IMR-90 (cell line): ENCODE data around the gene SPRED2. TPM values are rescaled to one million over a fixed set of nuclear protein-coding genes. Genes with fewer than 3 reads are reported as not detected.
A peak's percentile ranks its signal among the peaks of the same experiment; 100 is the strongest.

ENCODE experiments used
- ATAC-seq: fragments of 200-7000 bp; cut with Tn5 transposase; 2 replicates; pipeline ENCODE4 v1.9.1; 2020; ENCODE audit warnings: low read depth, mild to moderate bottlenecking, moderate library complexity
- BruUV-seq: library from RNA; stranded (reverse); fragments of 400-500 nt; replicated peaks from 2 replicates; lab custom pipeline; 2021; lab: Mats Ljungman, UMichigan
- CTCF ChIA-PET: fragments of 300-600 bp; formaldehyde crosslinking; extraction: SDS; loops from one replicate; lab custom pipeline; 2021; ENCODE audit warnings: antibody characterized with exemption; lab: Yijun Ruan, JAX
- POLR2A ChIA-PET: fragments of 300-600 bp; sonication (Branson Sonifier 250); formaldehyde crosslinking; loops from one replicate; lab custom pipeline; 2022; ENCODE audit warnings: antibody characterized with exemption; ENCODE audit not compliant: unreplicated experiment; lab: Charles Lee
- DNase-seq: peaks from one replicate; pipeline ENCODE4 v3.0.0; 2013
- H2AFZ ChIP-seq: replicated peaks from 2 replicates; pipeline ENCODE3; 2013; ENCODE audit warnings: low read length, mild to moderate bottlenecking; ENCODE audit not compliant: poor library complexity
- H2AK5ac ChIP-seq: 2 replicates; pipeline ENCODE4 v1.6.1; 2013; ENCODE audit warnings: low read depth, low read length, inconsistent platforms
- H2AK9ac ChIP-seq: replicated peaks from 2 replicates; pipeline ENCODE3; 2013; ENCODE audit warnings: mild to moderate bottlenecking, low read depth, low read length, moderate library complexity; ENCODE audit not compliant: poor library complexity
- H2BK120ac ChIP-seq: 2 replicates; pipeline ENCODE4 v1.6.1; 2013; ENCODE audit warnings: low read depth, low read length, inconsistent platforms
- H2BK15ac ChIP-seq: 3 replicates; pipeline ENCODE4 v1.6.1; 2013; ENCODE audit warnings: low read depth, low read length, inconsistent platforms
- H2BK20ac ChIP-seq: 2 replicates; pipeline ENCODE4 v1.6.1; 2013; ENCODE audit warnings: low read depth, mild to moderate bottlenecking, inconsistent platforms, low read length, moderate library complexity
- H2BK5ac ChIP-seq: 2 replicates; pipeline ENCODE4 v1.6.1; 2013; ENCODE audit warnings: mild to moderate bottlenecking, low read depth, low read length, inconsistent platforms; ENCODE audit not compliant: poor library complexity, severe bottlenecking
- H3K14ac ChIP-seq: replicated peaks from 2 replicates; pipeline ENCODE4 v1.6.1; 2013; ENCODE audit warnings: low read depth, low read length, inconsistent platforms
- H3K18ac ChIP-seq: 2 replicates; pipeline ENCODE4 v1.6.1; 2013; ENCODE audit warnings: low read depth, low read length, control low read depth
- H3K23ac ChIP-seq: 2 replicates; pipeline ENCODE4 v1.6.1; 2013; ENCODE audit warnings: low read depth, low read length, inconsistent platforms
- H3K27ac ChIP-seq: 2 replicates; pipeline ENCODE4 v1.5.1; 2013; ENCODE audit warnings: mild to moderate bottlenecking, control low read depth, low read length; ENCODE audit not compliant: insufficient read depth
- H3K27me3 ChIP-seq: 2 replicates; pipeline ENCODE4 v1.6.1; 2013; ENCODE audit warnings: low read length; ENCODE audit not compliant: control insufficient read depth, insufficient read depth
- H3K36me3 ChIP-seq: 2 replicates; pipeline ENCODE4 v1.6.1; 2013; ENCODE audit warnings: low read length, mixed read lengths; ENCODE audit not compliant: control insufficient read depth, insufficient read depth
- H3K4ac ChIP-seq: 2 replicates; pipeline ENCODE4 v1.6.1; 2013; ENCODE audit warnings: low read depth, low read length, inconsistent platforms
- H3K4me1 ChIP-seq: 2 replicates; pipeline ENCODE4 v1.6.1; 2013; ENCODE audit warnings: low read length, mixed read lengths; ENCODE audit not compliant: control insufficient read depth, insufficient read depth
- H3K4me2 ChIP-seq: 2 replicates; pipeline ENCODE4 v1.6.1; 2013; ENCODE audit warnings: low read depth, mild to moderate bottlenecking, control low read depth, low read length, moderate library complexity
- H3K4me3 ChIP-seq: 2 replicates; pipeline ENCODE4 v1.5.1; 2013; ENCODE audit warnings: low read depth, mild to moderate bottlenecking, control low read depth, low read length, moderate library complexity; ENCODE audit not compliant: insufficient read depth
- H3K56ac ChIP-seq: 2 replicates; pipeline ENCODE4 v1.6.1; 2013; ENCODE audit warnings: low read length, inconsistent platforms; ENCODE audit not compliant: insufficient read depth; ENCODE audit errors: extremely low read depth
- H3K79me1 ChIP-seq, 2 experiments: 2 replicates each; pipeline ENCODE4 v1.6.1; 2013; ENCODE audit warnings: low read length in 2 of 2, inconsistent platforms in 1 of 2, low read depth in 1 of 2
- H3K9ac ChIP-seq: 2 replicates; pipeline ENCODE4 v1.6.1; 2013; ENCODE audit warnings: low read depth, low read length, control low read depth
- H3K9me1 ChIP-seq: 2 replicates; pipeline ENCODE4 v1.6.1; 2013; ENCODE audit warnings: low read length, inconsistent platforms; ENCODE audit not compliant: insufficient read depth
- H3K9me3 ChIP-seq: 2 replicates; pipeline ENCODE4 v1.6.1; 2013; ENCODE audit warnings: low read length; ENCODE audit not compliant: control insufficient read depth, insufficient read depth
- H4K20me1 ChIP-seq: 2 replicates; pipeline ENCODE4 v1.6.1; 2013; ENCODE audit warnings: low read length, inconsistent platforms; ENCODE audit not compliant: insufficient read depth
- H4K5ac ChIP-seq: 2 replicates; pipeline ENCODE4 v1.6.1; 2013; ENCODE audit warnings: mild to moderate bottlenecking, low read depth, low read length, control low read depth
- H4K8ac ChIP-seq, 2 experiments: 2 replicates each; pipeline ENCODE4 v1.6.1; 2013; ENCODE audit warnings: low read depth in 2 of 2, low read length in 2 of 2, control low read depth in 1 of 2, inconsistent platforms in 1 of 2
- H4K91ac ChIP-seq: 2 replicates; pipeline ENCODE4 v1.6.1; 2013; ENCODE audit warnings: low read depth, low read length, inconsistent platforms; ENCODE audit not compliant: insufficient read depth
- CEBPB ChIP-seq: IDR thresholded peaks from 2 replicates; pipeline ENCODE4 v1.6.1; 2012; ENCODE audit warnings: low read depth, low read length, improper control_type of control experiment
- MAZ ChIP-seq: IDR thresholded peaks from 2 replicates; pipeline ENCODE4 v1.6.1; 2012; ENCODE audit warnings: low read depth, mild to moderate bottlenecking, low read length, improper control_type of control experiment, moderate library complexity, borderline replicate concordance
- MXI1 ChIP-seq: IDR thresholded peaks from 2 replicates; pipeline ENCODE4 v1.6.1; 2012; ENCODE audit warnings: low read depth, mild to moderate bottlenecking, low read length, moderate library complexity, borderline replicate concordance
- SMC3 ChIP-seq: fragments of 150-350 bp; IDR thresholded peaks from 2 replicates; pipeline ENCODE4 v1.6.1; 2016; ENCODE audit warnings: low read depth, mild to moderate bottlenecking, antibody characterized with exemption, low read length, moderate library complexity
- WGBS, 2 experiments: methylation state at CpG; one replicate each; pipeline versions ENCODE4 v1.1.5 to v1.1.7; 2013; ENCODE audit warnings: missing lambda C conversion rate in 2 of 2; ENCODE audit not compliant: insufficient read length in 1 of 2; ENCODE audit errors: extremely low coverage in 2 of 2; 5-methylcytosine and 5-hydroxymethylcytosine counted together
- dilution Hi-C: fragments of 300-500 bp; cut with HindIII; formaldehyde crosslinking; loops from one replicate; pipeline ENCODE4 v1.14.3; 2018; ENCODE audit warnings: low sequenced_read_pairs; ENCODE audit not compliant: unreplicated experiment
- in situ Hi-C: fragments of 300-500 bp; cut with MboI; formaldehyde crosslinking; loops from 3 replicates; pipeline ENCODE4 v1.14.3; 2019; ENCODE audit warnings: low sequenced_read_pairs, inconsistent platforms, mixed read lengths
- intact Hi-C: fragments of 100-400 bp; cut with micrococcal nuclease; formaldehyde crosslinking; loops from 2 replicates; pipeline ENCODE4 v1.10.0; 2022
- polyA plus RNA-seq, 3 experiments: library from polyadenylated mRNA; depleted of rRNA; stranded (reverse); fragments of >200 nt; gene quantifications; 2 replicates each; pipeline ENCODE4 v1.2.3, GENCODE V29; 2012; ENCODE audit warnings: low replicate concordance in 1 of 3
- total RNA-seq: library from RNA; depleted of rRNA; stranded (reverse); fragments of >200 nt; gene quantifications from 2 replicates; pipeline ENCODE4 v1.2.3, GENCODE V29; 2012

SPRED2 gene
- total and polyA plus RNA-seq, 2 of the 4 experiments (the other 2 are of a cell fraction): 4.8 to 18.7 TPM

- H4K8ac ChIP-seq: no peak overlapping the region
- H4K20me1 ChIP-seq: peaks cover 80% of the 10 kb centered on the region
Measured at GRCh38 chr2:65386344-65386743, 46.1 kb downstream of the SPRED2 start.

More at GRCh38 chr2:65386344-65386743, 46.1 kb downstream of the SPRED2 start:
- Histone ChIP-seq H3K18ac (no peak overlapping the region), H3K14ac (0 out of 2 replicates have a peak overlapping the region, but pooled peaks have one; percentile 28), H2BK120ac (no peak overlapping the region), H2AK5ac (no peak overlapping the region), H4K91ac (no peak overlapping the region), H3K9me3 (no peaks in the 10 kb centered on the region), H3K4me3 (no peak overlapping the region), H3K9me1 (peaks cover 31% of the 10 kb centered on the region), H3K23ac (no peak overlapping the region), H2AFZ (no peak overlapping the region), H3K9ac (no peak overlapping the region), H3K56ac (no peak overlapping the region), H2BK20ac (no peak overlapping the region), H3K4ac (no peak overlapping the region), H4K5ac (no peak overlapping the region), H3K36me3 (no peaks in the 10 kb centered on the region), H2AK9ac (no peak overlapping the region), H3K4me2 (no peak overlapping the region), H2BK5ac (no peak overlapping the region), H3K27ac (no peak overlapping the region), H3K27me3 (no peaks in the 10 kb centered on the region), H2BK15ac (no peak overlapping the region), H3K79me1 (peaks cover 60 to 85% of the 10 kb centered on the region in 2 experiments), H3K4me1 (peaks cover 20% of the 10 kb centered on the region)
- in situ Hi-C loops (no loop called here), intact Hi-C loops (no loop called here), dilution Hi-C loops (no loop called here)
- BruUV-seq: no TSS peak
- ATAC-seq (no peak), DNase-seq (no peak)
- no peak for TF ChIP-seq MXI1
- no peak for TF ChIP-seq MAZ
- TF ChIP-seq SMC3: no peak
- peak; percentile 89 for TF ChIP-seq CEBPB
- no CpG with 5 or more reads among the region's 3 CpGs for WGBS, 2 experiments
- POLR2A ChIA-PET: no interaction called here
- CTCF ChIA-PET: no interaction called here
